Left lung (tissue), 10 donors: ENCODE data around the gene RFESD. TPM values are rescaled to one million over a fixed set of nuclear protein-coding genes. Genes with fewer than 3 reads are reported as not detected.
"Not testable (repeated sequence)": the region's sequence is repeated elsewhere in the genome, so short reads cannot be mapped to it uniquely, and the experiment has no call there.

Source experiments
- ATAC-seq: fragments of 200-7000 bp; cut with Tn5 transposase; one replicate; pipeline ENCODE4 v1.9.1; 2020; ENCODE audit warnings: moderate library complexity
- DNase-seq, 4 donors: peaks; one replicate each; pipeline ENCODE4 v3.0.0-alpha.2; 2013 to 2020
- H3K27ac ChIP-seq, 2 donors: fragments of 200-600 bp; sonication (generic) in 1 of 2; one replicate each; pipeline versions ENCODE4 v1.5.0 to v1.8.0; 2020 to 2021
- H3K27me3 ChIP-seq, 2 donors: fragments of 200-600 bp; sonication (generic) in 1 of 2; one replicate each; pipeline versions ENCODE4 v1.5.0 to v1.8.0; 2020 to 2021
- H3K36me3 ChIP-seq, 2 donors: fragments of 200-600 bp; sonication (generic) in 1 of 2; one replicate each; pipeline versions ENCODE4 v1.5.0 to v1.8.0; 2020 to 2021
- H3K4me1 ChIP-seq, 2 donors: fragments of 200-600 bp; one replicate each; pipeline ENCODE4 v1.8.0; 2021
- H3K4me3 ChIP-seq, 2 donors: fragments of 200-600 bp; sonication (generic) in 1 of 2; one replicate each; pipeline versions ENCODE4 v1.5.0 to v1.8.0; 2020 to 2021; ENCODE audit warnings: mild to moderate bottlenecking in 1 of 2
- H3K9me3 ChIP-seq, 2 donors: fragments of 200-600 bp; sonication (generic) in 1 of 2; one replicate each; pipeline versions ENCODE4 v1.5.0 to v1.8.0; 2020 to 2021
- CTCF ChIP-seq, 2 donors: fragments of 200-600 bp; sonication (generic) in 1 of 2; IDR thresholded peaks; one replicate each; pipeline versions ENCODE4 v1.5.0 to v1.8.0; 2021; ENCODE audit warnings: antibody characterized with exemption in 2 of 2
- intact Hi-C, 2 donors: fragments of 100-400 bp; cut with DNase I; formaldehyde crosslinking; loops; one replicate each; pipeline versions ENCODE4 v1.11.2 to v1.14.2; 2022
- polyA plus RNA-seq, 6 donors: library from polyadenylated mRNA; unstranded; fragments of 120-200 nt; gene quantifications; one replicate each; pipeline ENCODE4 v1.2.1, GENCODE V29; 2013; ENCODE audit not compliant: insufficient read length in 6 of 6
- total RNA-seq, 2 donors: library from RNA; stranded (reverse); fragmentation: NEBNext Ultra II Directional; extraction: Animal tissue kit (Norgen Biotek cat#: 25700); gene quantifications; one replicate each; pipeline ENCODE4 v1.2.1, GENCODE V29; 2021
- donor health status: DM: no; HTN: yes; CAD: no.
- donor health status: DM: no; HTN: no; CAD: no.

RFESD gene
- total and polyA plus RNA-seq, 8 donors, result 2.7 to 6.1 (median 4.8) TPM

GRCh38 chr5:95631991-95632675, 14.4 kb upstream of the RFESD start:
- no peaks in the 10 kb centered on the region for H3K36me3 ChIP-seq
- no peak for TF ChIP-seq CTCF (IDR thresholded peaks at IDR 0.05)
- H3K27me3 ChIP-seq, result no peaks in the 10 kb centered on the region
- peak; percentile 63 for ATAC-seq
- no peaks in the 10 kb centered on the region for H3K9me3 ChIP-seq
- peaks cover 0 to 12% of the 10 kb centered on the region in 2 donors for H3K4me1 ChIP-seq
- no peak overlapping the region for H3K4me3 ChIP-seq
- intact Hi-C loops, result no loop called here
- DNase-seq, result no peak
- H3K27ac ChIP-seq, result no peak overlapping the region

GRCh38 chr5:95632942-95633341, 13.6 kb upstream of the RFESD start:
- H3K27ac ChIP-seq, DNase-seq, H3K4me3 ChIP-seq, intact Hi-C loops, H3K27me3 ChIP-seq, ATAC-seq, H3K9me3 ChIP-seq, H3K36me3 ChIP-seq: not testable (repeated sequence)
- peaks cover 0 to 12% of the 10 kb centered on the region in 2 donors for H3K4me1 ChIP-seq

- DNase-seq (no peak), ATAC-seq (no peak)
- no peaks in the 10 kb centered on the region for H3K36me3 ChIP-seq
- no peaks in the 10 kb centered on the region for H3K9me3 ChIP-seq
- H3K4me3 ChIP-seq, result no peak overlapping the region
- no peaks in the 10 kb centered on the region for H3K27me3 ChIP-seq
- H3K27ac ChIP-seq, result no peak overlapping the region
- TF ChIP-seq CTCF (IDR thresholded peaks at IDR 0.05), result no peak
- intact Hi-C loops, result no loop called here
- H3K4me1 ChIP-seq, result peaks cover 0 to 12% of the 10 kb centered on the region in 2 donors
Measured at GRCh38 chr5:95633671-95634070, 12.9 kb upstream of the RFESD start.

GRCh38 chr5:95634081-95634480, 12.5 kb upstream of the RFESD start:
- no peaks in the 10 kb centered on the region for H3K36me3 ChIP-seq
- intact Hi-C loops, result no loop called here
- no peak for DNase-seq

GRCh38 chr5:95638632-95639031, 7.9 kb upstream of the RFESD start:
- Histone ChIP-seq H3K4me3 (no peak overlapping the region), H3K27me3 (no peaks in the 10 kb centered on the region), H3K9me3 (no peaks in the 10 kb centered on the region), H3K36me3 (no peaks in the 10 kb centered on the region), H3K4me1 (no peaks in the 10 kb centered on the region), H3K27ac (no peak overlapping the region)
- DNase-seq (no peak), ATAC-seq (no peak)
- intact Hi-C loops, result no loop called here
- no peak for TF ChIP-seq CTCF (IDR thresholded peaks at IDR 0.05)

More at GRCh38 chr5:95634081-95634480, 12.5 kb upstream of the RFESD start:
- Histone ChIP-seq H3K4me1 (peaks cover 0 to 12% of the 10 kb centered on the region in 2 donors), H3K4me3 (no peak overlapping the region), H3K27ac (no peak overlapping the region), H3K9me3 (no peaks in the 10 kb centered on the region), H3K27me3 (no peaks in the 10 kb centered on the region)
- TF ChIP-seq CTCF (IDR thresholded peaks at IDR 0.05), result no peak
- ATAC-seq, result no peak
